Measurements from ENCODE around the gene VEGFB.

Gene VEGFB

GRCh38 chr11:64252003-64252872, 17.9 kb downstream of the VEGFB start:
- Histone ChIP-seq H4K8ac (ENCODE audit: low read depth, low read length) (peak overlapping the region; percentile 83), H3K4me1 (ENCODE audit: control insufficient read depth in 1 of 2, insufficient read depth in 2 of 2, low read length in 2 of 2) (peaks cover 8 to 16% of the 10 kb centered on the region in 2 experiments), H3K36me3 (ENCODE audit: control insufficient read depth in 1 of 2, insufficient read depth in 2 of 2, low read length in 2 of 2) (peaks cover 25 to 33% of the 10 kb centered on the region in 2 experiments), H4K91ac (ENCODE audit: low read depth, low read length) (peak overlapping the region; percentile 74), H3K9me3 (ENCODE audit: insufficient read depth, low read depth, low read length) (no peaks in the 10 kb centered on the region), H3K14ac (ENCODE audit: low read length) (peak overlapping the region; percentile 4), H3K23ac (ENCODE audit: low read length) (no peak overlapping the region), H3K4ac (ENCODE audit: low read depth, low read length) (peak overlapping the region; percentile 81), H3K27ac (ENCODE audit: low read depth, low read length) (no peak overlapping the region), H3K4me2 (ENCODE audit: low read length) (peak overlapping the region; percentile 85), H2BK5ac (ENCODE audit: low read depth, low read length, poor library complexity) (peak overlapping the region; percentile 0), H4K12ac (ENCODE audit: low read depth, low read length) (peak overlapping the region; percentile 65), H3K4me3 (ENCODE audit: low read depth, low read length) (peak overlapping the region; percentile 79), H2AFZ (ENCODE audit: insufficient read depth, low read length, poor library complexity) (peak overlapping the region; percentile 21), H3K9ac (ENCODE audit: low read length) (peak overlapping the region; percentile 82), H3K27me3 (ENCODE audit: insufficient read depth, low read length) (no peaks in the 10 kb centered on the region), H3K79me2 (ENCODE audit: control insufficient read depth, insufficient read depth, low read length, poor library complexity) (peaks cover 9% of the 10 kb centered on the region), H3K79me1 (ENCODE audit: low read length) (peaks cover 19% of the 10 kb centered on the region), H3K18ac (ENCODE audit: low read length) (peak overlapping the region; percentile 76), H2BK120ac (ENCODE audit: insufficient read depth, low read length, poor library complexity) (peak overlapping the region; percentile 48), H2BK12ac (ENCODE audit: low read length) (peak overlapping the region; percentile 50), H2AK5ac (ENCODE audit: low read length) (peak overlapping the region; percentile 77)
- no CpG with 5 or more reads among the region's 23 CpGs for WGBS (ENCODE audit: extremely low coverage, insufficient coverage, insufficient read length)
- peak in 1 of 2 donors; percentile 54 for DNase-seq

GRCh38 chr11:64253043-64253442, 18.7 kb downstream of the VEGFB start:
- H3K79me1 ChIP-seq (ENCODE audit: low read length), result peaks cover 15% of the 10 kb centered on the region
- no peak overlapping the region for H4K12ac ChIP-seq (ENCODE audit: low read depth, low read length)
- no peak overlapping the region for H2AK5ac ChIP-seq (ENCODE audit: low read length)
- no peak overlapping the region for H4K91ac ChIP-seq (ENCODE audit: low read depth, low read length)
- H3K9ac ChIP-seq (ENCODE audit: low read length), result no peak overlapping the region
- H3K18ac ChIP-seq (ENCODE audit: low read length), result peak overlapping the region; percentile 12
- H3K14ac ChIP-seq (ENCODE audit: low read length), result no peak overlapping the region
- H3K27ac ChIP-seq (ENCODE audit: low read depth, low read length), result no peak overlapping the region
- H3K4me1 ChIP-seq (ENCODE audit: control insufficient read depth in 1 of 2, insufficient read depth in 2 of 2, low read length in 2 of 2), result peaks cover 8 to 12% of the 10 kb centered on the region in 2 experiments
- no peak overlapping the region for H2BK120ac ChIP-seq (ENCODE audit: insufficient read depth, low read length, poor library complexity)
- no peak for DNase-seq
- H2BK5ac ChIP-seq (ENCODE audit: low read depth, low read length, poor library complexity), result no peak overlapping the region
- H3K4ac ChIP-seq (ENCODE audit: low read depth, low read length), result no peak overlapping the region
- no peaks in the 10 kb centered on the region for H3K27me3 ChIP-seq (ENCODE audit: insufficient read depth, low read length)
- no peak overlapping the region for H2AFZ ChIP-seq (ENCODE audit: insufficient read depth, low read length, poor library complexity)
- H2BK12ac ChIP-seq (ENCODE audit: low read length), result no peak overlapping the region
- H3K79me2 ChIP-seq (ENCODE audit: control insufficient read depth, insufficient read depth, low read length, poor library complexity), result peaks cover 9% of the 10 kb centered on the region
- H3K36me3 ChIP-seq (ENCODE audit: control insufficient read depth in 1 of 2, insufficient read depth in 2 of 2, low read length in 2 of 2), result peaks cover 30 to 35% of the 10 kb centered on the region in 2 experiments
- H3K23ac ChIP-seq (ENCODE audit: low read length), result no peak overlapping the region
- H3K4me2 ChIP-seq (ENCODE audit: low read length), result peak overlapping the region; percentile 85
- H4K8ac ChIP-seq (ENCODE audit: low read depth, low read length), result no peak overlapping the region
- H3K4me3 ChIP-seq (ENCODE audit: low read depth, low read length), result no peak overlapping the region
- WGBS (ENCODE audit: extremely low coverage, insufficient coverage, insufficient read length), result no CpG with 5 or more reads among the region's 8 CpGs
- H3K9me3 ChIP-seq (ENCODE audit: insufficient read depth, low read depth, low read length), result no peaks in the 10 kb centered on the region

GRCh38 chr11:64253481-64253880, 19.1 kb downstream of the VEGFB start:
- Histone ChIP-seq H4K8ac (ENCODE audit: low read depth, low read length) (no peak overlapping the region), H3K9me3 (ENCODE audit: insufficient read depth, low read depth, low read length) (peaks cover 1% of the 10 kb centered on the region), H3K9ac (ENCODE audit: low read length) (no peak overlapping the region), H2AK5ac (ENCODE audit: low read length) (no peak overlapping the region), H2BK120ac (ENCODE audit: insufficient read depth, low read length, poor library complexity) (no peak overlapping the region), H3K23ac (ENCODE audit: low read length) (no peak overlapping the region), H3K4me2 (ENCODE audit: low read length) (no peak overlapping the region), H3K27me3 (ENCODE audit: insufficient read depth, low read length) (no peaks in the 10 kb centered on the region), H2AFZ (ENCODE audit: insufficient read depth, low read length, poor library complexity) (no peak overlapping the region), H2BK12ac (ENCODE audit: low read length) (no peak overlapping the region), H3K79me1 (ENCODE audit: low read length) (peaks cover 15% of the 10 kb centered on the region), H2BK5ac (ENCODE audit: low read depth, low read length, poor library complexity) (no peak overlapping the region), H3K18ac (ENCODE audit: low read length) (no peak overlapping the region), H3K4ac (ENCODE audit: low read depth, low read length) (no peak overlapping the region), H3K79me2 (ENCODE audit: control insufficient read depth, insufficient read depth, low read length, poor library complexity) (peaks cover 9% of the 10 kb centered on the region), H3K4me3 (ENCODE audit: low read depth, low read length) (no peak overlapping the region), H4K12ac (ENCODE audit: low read depth, low read length) (no peak overlapping the region), H3K36me3 (ENCODE audit: control insufficient read depth in 1 of 2, insufficient read depth in 2 of 2, low read length in 2 of 2) (peaks cover 35 to 39% of the 10 kb centered on the region in 2 experiments), H4K91ac (ENCODE audit: low read depth, low read length) (no peak overlapping the region), H3K27ac (ENCODE audit: low read depth, low read length) (no peak overlapping the region), H3K4me1 (ENCODE audit: control insufficient read depth in 1 of 2, insufficient read depth in 2 of 2, low read length in 2 of 2) (peaks cover 8 to 12% of the 10 kb centered on the region in 2 experiments), H3K14ac (ENCODE audit: low read length) (no peak overlapping the region)
- DNase-seq, result no peak
- WGBS (ENCODE audit: extremely low coverage, insufficient coverage, insufficient read length), result no CpG with 5 or more reads among the region's 5 CpGs

DNA sequence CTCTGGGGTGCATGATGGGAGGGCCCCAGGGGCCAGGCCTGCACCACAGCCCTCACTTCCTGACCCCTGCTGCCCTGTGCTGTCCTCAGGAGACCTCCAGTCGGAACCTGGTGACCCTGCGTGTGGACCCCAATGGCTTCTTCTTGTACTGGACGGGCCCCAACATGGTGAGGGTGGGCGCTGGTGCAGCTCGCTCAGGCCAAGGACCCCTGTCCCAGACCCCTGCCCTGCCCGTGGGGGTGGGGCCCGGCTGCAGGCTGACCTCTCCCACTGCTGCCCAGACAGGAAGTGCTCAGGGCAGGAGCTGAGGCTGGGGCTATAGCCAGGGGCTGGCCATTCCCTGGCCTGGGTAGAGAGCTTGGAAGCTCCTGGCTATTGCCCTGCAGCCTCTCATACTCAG, 19.9 kb downstream of the VEGFB start:
- no peak overlapping the region for H4K8ac ChIP-seq (ENCODE audit: low read depth, low read length)
- H2AK5ac ChIP-seq (ENCODE audit: low read length), result no peak overlapping the region
- H3K79me1 ChIP-seq (ENCODE audit: low read length), result peaks cover 15% of the 10 kb centered on the region
- H3K18ac ChIP-seq (ENCODE audit: low read length), result no peak overlapping the region
- no peak overlapping the region for H3K27ac ChIP-seq (ENCODE audit: low read depth, low read length)
- peaks cover 2% of the 10 kb centered on the region for H3K9me3 ChIP-seq (ENCODE audit: insufficient read depth, low read depth, low read length)
- no peak overlapping the region for H3K4me3 ChIP-seq (ENCODE audit: low read depth, low read length)
- no peak overlapping the region for H3K23ac ChIP-seq (ENCODE audit: low read length)
- H3K4me2 ChIP-seq (ENCODE audit: low read length), result no peak overlapping the region
- H2AFZ ChIP-seq (ENCODE audit: insufficient read depth, low read length, poor library complexity), result no peak overlapping the region
- no peak overlapping the region for H2BK5ac ChIP-seq (ENCODE audit: low read depth, low read length, poor library complexity)
- H3K79me2 ChIP-seq (ENCODE audit: control insufficient read depth, insufficient read depth, low read length, poor library complexity), result peaks cover 9% of the 10 kb centered on the region
- H3K4ac ChIP-seq (ENCODE audit: low read depth, low read length), result no peak overlapping the region
- peaks cover 8 to 12% of the 10 kb centered on the region in 2 experiments for H3K4me1 ChIP-seq (ENCODE audit: control insufficient read depth in 1 of 2, insufficient read depth in 2 of 2, low read length in 2 of 2)
- WGBS (ENCODE audit: extremely low coverage, insufficient coverage, insufficient read length), result no CpG with 5 or more reads among the region's 7 CpGs
- H3K36me3 ChIP-seq (ENCODE audit: control insufficient read depth in 1 of 2, insufficient read depth in 2 of 2, low read length in 2 of 2), result peaks cover 43 to 48% of the 10 kb centered on the region in 2 experiments
- H3K9ac ChIP-seq (ENCODE audit: low read length), result no peak overlapping the region
- no peak overlapping the region for H4K91ac ChIP-seq (ENCODE audit: low read depth, low read length)
- no peak overlapping the region for H2BK120ac ChIP-seq (ENCODE audit: insufficient read depth, low read length, poor library complexity)
- no peak overlapping the region for H4K12ac ChIP-seq (ENCODE audit: low read depth, low read length)
- no peak for DNase-seq
- H3K14ac ChIP-seq (ENCODE audit: low read length), result no peak overlapping the region
- H2BK12ac ChIP-seq (ENCODE audit: low read length), result no peak overlapping the region
- no peaks in the 10 kb centered on the region for H3K27me3 ChIP-seq (ENCODE audit: insufficient read depth, low read length)

Data from trophoblast cell (in vitro differentiated cells and primary cell).